Tibial nerve (tissue), 4 donors: Measurements from ENCODE around the gene NACA. TPM values are rescaled to one million over a fixed set of nuclear protein-coding genes. Genes with fewer than 3 reads are reported as not detected.
"Not testable (repeated sequence)": the region's sequence is repeated elsewhere in the genome, so short reads cannot be mapped to it uniquely, and the experiment has no call there.

ENCODE experiments used
- DNase-seq, 2 donors: peaks; one replicate each; pipeline ENCODE4 v3.0.0-alpha.2; 2019; ENCODE audit warnings: low spot score in 2 of 2
- H3K27ac ChIP-seq, 4 donors: fragments of 200-600 bp; sonication (generic) in 3 of 4; one replicate each; pipeline ENCODE4 v1.5.1; 2017 to 2019; ENCODE audit warnings: mild to moderate bottlenecking in 1 of 4
- H3K27me3 ChIP-seq, 2 donors: fragments of 200-600 bp; sonication (generic) in 1 of 2; one replicate each; pipeline versions ENCODE4 v1.5.1 to v1.6.0; 2017 to 2019
- H3K36me3 ChIP-seq, 3 donors: fragments of 200-600 bp; sonication (generic); one replicate each; pipeline ENCODE4 v1.5.1; 2018 to 2019
- H3K4me1 ChIP-seq, 4 donors: fragments of 200-600 bp; sonication (generic) in 3 of 4; one replicate each; pipeline ENCODE4 v1.5.1; 2017 to 2019
- H3K4me3 ChIP-seq, 4 donors: fragments of 200-600 bp; sonication (generic) in 3 of 4; one replicate each; pipeline ENCODE4 v1.5.1; 2017 to 2019; ENCODE audit warnings: mild to moderate bottlenecking in 1 of 4, moderate library complexity in 1 of 4
- H3K9me3 ChIP-seq, 4 donors: fragments of 200-600 bp; sonication (generic) in 3 of 4; one replicate each; pipeline ENCODE4 v1.5.1; 2017 to 2019
- EP300 ChIP-seq, 2 donors: sonication (generic); formaldehyde crosslinking; IDR thresholded peaks; one replicate each; pipeline ENCODE4 v1.6.1; 2017; ENCODE audit warnings: antibody characterized with exemption in 2 of 2, mild to moderate bottlenecking in 1 of 2
- POLR2A ChIP-seq, 2 donors: fragments of 450-650 bp; IDR thresholded peaks; one replicate each; pipeline ENCODE4 v1.6.1; 2017; ENCODE audit warnings: antibody characterized with exemption in 2 of 2, mild to moderate bottlenecking in 2 of 2, moderate library complexity in 2 of 2
- WGBS, 2 donors: methylation state at CpG; one replicate each; pipeline ENCODE4 v1.1.5; 2018; 5-methylcytosine and 5-hydroxymethylcytosine counted together
- total RNA-seq, 4 donors: library from RNA; depleted of rRNA; stranded (reverse); fragments of >200 nt; gene quantifications; one replicate each; pipeline ENCODE4 v1.1.0, GENCODE V29; 2016
- TF ChIP-seq, protein P1 (sequence below), 5 experiments: fragments of 200-600 bp in 3 of 5; fragments of 450-650 bp in 2 of 5; sonication (generic) in 3 of 5; IDR thresholded peaks; one replicate each; pipeline ENCODE4 v1.5.1; 2016 to 2019; ENCODE audit warnings: antibody characterized with exemption in 5 of 5, mild to moderate bottlenecking in 3 of 5, moderate library complexity in 2 of 5

NACA gene
- total RNA-seq, 4 donors from 2014 or later, result 829 to 1,085 (median 948) TPM

- WGBS, 2 donors, result 64 to 70% methylated on average over 1 of the region's 1 CpG
- Histone ChIP-seq H3K4me3 (no peak overlapping the region), H3K9me3 (no peaks in the 10 kb centered on the region), H3K4me1 (peaks cover 0 to 58% (median 55%) of the 10 kb centered on the region in 4 donors), H3K27ac (peak overlapping the region in 1 of 4 donors; percentile 7), H3K36me3 (peaks cover 8 to 85% (median 22%) of the 10 kb centered on the region in 3 donors), H3K27me3 (no peaks in the 10 kb centered on the region)
- no peak for DNase-seq
- no peak for TF ChIP-seq EP300 (IDR thresholded peaks at IDR 0.05)
- no peak for TF ChIP-seq POLR2A (IDR thresholded peaks at IDR 0.05)
- TF ChIP-seq, protein P1, sequence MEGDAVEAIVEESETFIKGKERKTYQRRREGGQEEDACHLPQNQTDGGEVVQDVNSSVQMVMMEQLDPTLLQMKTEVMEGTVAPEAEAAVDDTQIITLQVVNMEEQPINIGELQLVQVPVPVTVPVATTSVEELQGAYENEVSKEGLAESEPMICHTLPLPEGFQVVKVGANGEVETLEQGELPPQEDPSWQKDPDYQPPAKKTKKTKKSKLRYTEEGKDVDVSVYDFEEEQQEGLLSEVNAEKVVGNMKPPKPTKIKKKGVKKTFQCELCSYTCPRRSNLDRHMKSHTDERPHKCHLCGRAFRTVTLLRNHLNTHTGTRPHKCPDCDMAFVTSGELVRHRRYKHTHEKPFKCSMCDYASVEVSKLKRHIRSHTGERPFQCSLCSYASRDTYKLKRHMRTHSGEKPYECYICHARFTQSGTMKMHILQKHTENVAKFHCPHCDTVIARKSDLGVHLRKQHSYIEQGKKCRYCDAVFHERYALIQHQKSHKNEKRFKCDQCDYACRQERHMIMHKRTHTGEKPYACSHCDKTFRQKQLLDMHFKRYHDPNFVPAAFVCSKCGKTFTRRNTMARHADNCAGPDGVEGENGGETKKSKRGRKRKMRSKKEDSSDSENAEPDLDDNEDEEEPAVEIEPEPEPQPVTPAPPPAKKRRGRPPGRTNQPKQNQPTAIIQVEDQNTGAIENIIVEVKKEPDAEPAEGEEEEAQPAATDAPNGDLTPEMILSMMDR (IDR thresholded peaks at IDR 0.05), result no peak
These were observed 8.6 kb downstream of the NACA start for GRCh38 chr12:56716458-56716857.

DNA sequence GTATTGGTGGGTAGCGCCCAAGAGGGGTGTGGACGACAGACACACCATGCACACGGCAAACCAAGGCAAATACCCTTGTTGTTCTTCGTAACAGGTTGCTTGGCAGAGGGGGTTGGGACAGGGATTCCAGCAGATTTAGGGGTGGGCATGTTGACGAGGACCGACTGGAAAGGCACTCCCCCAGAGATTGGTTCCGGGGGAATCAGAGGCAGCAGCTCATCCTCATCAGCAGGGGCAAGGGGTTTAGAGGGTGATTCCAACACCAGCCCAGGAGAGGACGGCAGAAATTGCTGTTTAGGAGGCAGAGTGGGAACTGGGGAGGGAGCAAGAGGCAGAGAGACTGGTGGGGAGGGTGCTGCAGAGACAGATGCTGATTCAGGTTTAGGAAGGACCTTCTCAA lies 9.3 kb downstream of the NACA start:
- TF ChIP-seq, protein P1 (IDR thresholded peaks at IDR 0.05), result no peak
- TF ChIP-seq POLR2A (IDR thresholded peaks at IDR 0.05), result no peak
- no peak for DNase-seq
- no peak overlapping the region for H3K27ac ChIP-seq
- H3K9me3 ChIP-seq, result no peaks in the 10 kb centered on the region
- 67 to 71% methylated on average over 8 of the region's 8 CpGs for WGBS, 2 donors
- no peaks in the 10 kb centered on the region for H3K27me3 ChIP-seq
- H3K36me3 ChIP-seq, result peaks cover 8 to 81% (median 22%) of the 10 kb centered on the region in 3 donors
- peaks cover 0 to 51% (median 48%) of the 10 kb centered on the region in 4 donors for H3K4me1 ChIP-seq
- no peak overlapping the region for H3K4me3 ChIP-seq

GRCh38 chr12:56714431-56714929 lies 10.6 kb downstream of the NACA start:
- 97 to 98% methylated on average over 2 of the region's 2 CpGs for WGBS, 2 donors
- Histone ChIP-seq H3K4me3 (no peak overlapping the region), H3K36me3 (peaks cover 8 to 70% (median 22%) of the 10 kb centered on the region in 3 donors), H3K4me1 (peaks cover 0 to 45% (median 35%) of the 10 kb centered on the region in 4 donors), H3K9me3 (no peaks in the 10 kb centered on the region), H3K27me3 (no peaks in the 10 kb centered on the region), H3K27ac (no peak overlapping the region)
- DNase-seq, result no peak
- TF ChIP-seq POLR2A (IDR thresholded peaks at IDR 0.05) (no peak), EP300 (IDR thresholded peaks at IDR 0.05) (no peak)
- TF ChIP-seq, protein P1 (IDR thresholded peaks at IDR 0.05), result no peak

DNA sequence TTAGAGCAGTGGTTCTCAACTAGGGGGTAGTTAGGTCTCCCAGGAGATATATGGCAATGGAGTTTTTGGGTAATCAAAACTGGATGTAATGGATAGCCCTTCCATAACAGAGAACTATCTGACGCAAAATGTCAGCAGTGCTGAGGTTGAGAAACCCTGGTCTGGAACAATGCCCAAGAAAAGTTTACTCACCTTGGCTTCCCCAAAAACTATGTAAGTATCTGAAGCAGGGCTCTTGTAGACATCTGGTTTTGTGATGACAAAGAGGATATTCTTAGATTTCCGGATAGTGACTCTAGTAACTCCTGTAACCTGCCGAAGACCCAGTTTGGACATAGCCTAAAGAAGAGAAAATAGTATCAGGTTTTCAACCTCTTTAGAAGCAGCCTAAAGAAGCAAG lies 11.8 kb downstream of the NACA start:
- 90 to 93% methylated on average over 3 of the region's 3 CpGs for WGBS, 2 donors
- H3K36me3 ChIP-seq, result peaks cover 8 to 58% (median 22%) of the 10 kb centered on the region in 3 donors

GRCh38 chr12:56709759-56710376 lies 15.2 kb downstream of the NACA start:
- no peak for DNase-seq
- no peak for TF ChIP-seq EP300 (IDR thresholded peaks at IDR 0.05)
- H3K27me3 ChIP-seq, result no peaks in the 10 kb centered on the region
- peak overlapping the region in 3 of 4 donors; percentile 45 to 87 (median 73) for H3K27ac ChIP-seq
- no peak overlapping the region for H3K4me3 ChIP-seq
- H3K9me3 ChIP-seq, result no peaks in the 10 kb centered on the region
- peaks cover 8 to 36% (median 22%) of the 10 kb centered on the region in 3 donors for H3K36me3 ChIP-seq
- WGBS, 2 donors, result 57 to 60% methylated on average over 5 of the region's 5 CpGs
- peaks cover 0 to 11% (median 0%) of the 10 kb centered on the region in 4 donors for H3K4me1 ChIP-seq

More for the DNA sequence above, 11.8 kb downstream of the NACA start:
- no peak overlapping the region for H3K4me3 ChIP-seq
- no peaks in the 10 kb centered on the region for H3K9me3 ChIP-seq
- H3K4me1 ChIP-seq, result peaks cover 0 to 38% (median 24%) of the 10 kb centered on the region in 4 donors
- H3K27ac ChIP-seq, result no peak overlapping the region
- TF ChIP-seq EP300 (IDR thresholded peaks at IDR 0.05), result no peak
- no peak for TF ChIP-seq POLR2A (IDR thresholded peaks at IDR 0.05)
- TF ChIP-seq, protein P1 (IDR thresholded peaks at IDR 0.05), result no peak
- no peak for DNase-seq
- no peaks in the 10 kb centered on the region for H3K27me3 ChIP-seq

DNA sequence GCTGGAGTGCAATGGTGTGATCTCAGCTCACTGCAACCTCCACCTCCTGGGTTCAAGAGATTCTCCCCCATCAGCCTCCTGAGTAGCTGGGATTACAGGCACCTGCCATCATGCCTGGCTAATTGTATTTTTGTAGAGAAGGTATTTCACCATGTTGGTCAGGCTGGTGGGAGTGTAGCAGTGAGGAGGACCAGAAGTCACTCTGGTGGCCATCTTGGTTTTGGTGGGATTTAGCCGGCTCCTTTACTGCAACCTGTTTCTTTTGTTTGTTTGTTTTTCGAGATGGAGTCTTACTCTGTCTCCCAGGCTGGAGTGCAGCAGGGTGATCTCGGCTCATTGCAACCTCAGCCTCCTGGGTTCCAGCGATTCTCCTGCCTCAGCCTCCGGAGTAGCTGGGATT lies 20.6 kb downstream of the NACA start:
- not testable (repeated sequence) for DNase-seq, H3K36me3 ChIP-seq, H3K27ac ChIP-seq, H3K27me3 ChIP-seq, H3K9me3 ChIP-seq, H3K4me3 ChIP-seq, H3K4me1 ChIP-seq
- 85 to 87% methylated on average over 5 of the region's 5 CpGs for WGBS, 2 donors
